NCI-H146 (cell line): ENCODE data around the gene PGBD1.

Experiments
- DNase-seq: peaks from one replicate; lab custom pipeline; 2025; lab: John Stamatoyannopoulos, UW

Gene PGBD1

GRCh38 chr6:28335040-28335563 lies 53.7 kb downstream of the PGBD1 start:
- no peak for DNase-seq

GRCh38 chr6:28335564-28336283 lies 54.4 kb downstream of the PGBD1 start, which contains the start of gene ZSCAN31:
Gene ZSCAN31, minus strand, starts transcription at chr6:28336148. Its CDS starts 6,465 bp downstream, at chr6:28329683.
- DNase-seq = peak; percentile 94

GRCh38 chr6:28336284-28337120 lies 55.1 kb downstream of the PGBD1 start:
- peak; percentile 58 for DNase-seq

GRCh38 chr6:28337121-28337520 lies 55.7 kb downstream of the PGBD1 start:
- DNase-seq = peak; percentile 2

- no peak for DNase-seq
Observed at GRCh38 chr6:28340310-28341095, 59.1 kb downstream of the PGBD1 start.

- no peak for DNase-seq
Observed at GRCh38 chr6:28343898-28344677, 62.7 kb downstream of the PGBD1 start.

GRCh38 chr6:28345201-28345600 lies 63.8 kb downstream of the PGBD1 start:
- DNase-seq = no peak

- DNase-seq = no peak
Observed at GRCh38 chr6:28347119-28347518, 65.7 kb downstream of the PGBD1 start.

- DNase-seq = peak; percentile 50
Observed at GRCh38 chr6:28349344-28349891, 68.0 kb downstream of the PGBD1 start.

GRCh38 chr6:28349892-28350737 lies 68.7 kb downstream of the PGBD1 start, which contains the start of gene ZKSCAN3:
Gene ZKSCAN3, plus strand, starts transcription at chr6:28349947. Its CDS starts 9,640 bp downstream, at chr6:28359587.
- DNase-seq = peak; percentile 86

GRCh38 chr6:28351087-28351486 lies 69.7 kb downstream of the PGBD1 start:
- DNase-seq = no peak

GRCh38 chr6:28351493-28351925 lies 70.1 kb downstream of the PGBD1 start:
- no peak for DNase-seq
